HepG2 (cell line): ENCODE measurements around the gene CORO1C. TPM values are rescaled to one million over a fixed set of nuclear protein-coding genes. Genes with fewer than 3 reads are reported as not detected.

Experiments used
- ATF4 ChIP-seq, 2 experiments: fragments of 450-650 bp in 1 of 2; sonication (generic) in 1 of 2; formaldehyde crosslinking; IDR thresholded peaks; 2 replicates each; pipeline versions ENCODE4 v1.5.0 to v1.8.0; 2020 to 2022; ENCODE audit warnings: mild to moderate bottlenecking in 1 of 2, missing genetic modification reagents in 1 of 2
- HOXA3 ChIP-seq: sonication (generic); formaldehyde crosslinking; IDR thresholded peaks from 2 replicates; pipeline ENCODE4 v1.5.0; 2020; ENCODE audit warnings: missing genetic modification reagents
- PHF21A ChIP-seq: sonication (generic); formaldehyde crosslinking; IDR thresholded peaks from 2 replicates; pipeline ENCODE4 v1.5.0; 2020; ENCODE audit warnings: mild to moderate bottlenecking, missing genetic modification reagents
- REST ChIP-seq, 2 experiments: IDR thresholded peaks; 2 replicates each; pipeline ENCODE4 v1.6.1; 2011 to 2012; ENCODE audit warnings: low read length in 2 of 2, borderline replicate concordance in 1 of 2, low read depth in 1 of 2, mild to moderate bottlenecking in 1 of 2, moderate library complexity in 1 of 2
- SNRNP70 ChIP-seq: fragments of 200-400 bp; formaldehyde crosslinking; IDR thresholded peaks from 2 replicates; pipeline ENCODE4 v1.6.1; 2017; ENCODE audit warnings: mild to moderate bottlenecking, low read depth, low read length, moderate library complexity
- STAT5B ChIP-seq: sonication (generic); formaldehyde crosslinking; IDR thresholded peaks from 2 replicates; pipeline ENCODE4 v1.4.0; 2020; ENCODE audit warnings: missing genetic modification reagents
- ZBTB43 ChIP-seq: sonication (generic); formaldehyde crosslinking; conservative IDR thresholded peaks from 2 replicates; pipeline ENCODE4 v1.4.0; 2020; ENCODE audit warnings: missing genetic modification reagents
- ZFP1 ChIP-seq: IDR thresholded peaks from 2 replicates; pipeline ENCODE4 v1.6.1; 2016
- ZNF607 ChIP-seq: sonication (generic); formaldehyde crosslinking; IDR thresholded peaks from 2 replicates; pipeline ENCODE4 v1.5.1; 2020; ENCODE audit warnings: missing genetic modification reagents, mild to moderate bottlenecking, borderline replicate concordance
- polyA plus RNA-seq, 8 experiments: library from polyadenylated mRNA; depleted of rRNA in 3 of 8; stranded (reverse) in 7 of 8; unstranded in 1 of 8; fragments of >200 nt; fragmentation: Illumina TruSeq in 4 of 8; extraction: Trizol in 4 of 8; gene quantifications; 2 replicates each; pipeline versions ENCODE4 v1.2.1 to v1.2.3, GENCODE V29; 2011 to 2016; ENCODE audit warnings: low read depth in 4 of 8, missing spikeins in 1 of 8, mixed read lengths in 1 of 8; ENCODE audit not compliant: insufficient read depth in 1 of 8
- total RNA-seq, 5 experiments: library from RNA; depleted of rRNA; stranded (reverse); fragments of >200 nt; fragmentation: Illumina TruSeq; extraction: Trizol; gene quantifications; 2 replicates each; pipeline ENCODE4 v1.2.3, GENCODE V29; 2016; ENCODE audit warnings: low read depth in 1 of 5
- TF ChIP-seq, protein P1 (sequence below), 2 experiments: sonication (generic) in 1 of 2; formaldehyde crosslinking in 1 of 2; IDR thresholded peaks; 2 replicates each; pipeline versions ENCODE4 v1.4.0 to v1.6.1; 2016 to 2020; ENCODE audit warnings: borderline replicate concordance in 1 of 2, low read depth in 1 of 2, mild to moderate bottlenecking in 1 of 2, missing genetic modification reagents in 1 of 2
- TF ChIP-seq, protein P2 (sequence below): sonication (generic); formaldehyde crosslinking; IDR thresholded peaks from 2 replicates; pipeline ENCODE4 v1.4.0; 2020; ENCODE audit warnings: missing genetic modification reagents, borderline replicate concordance

The CORO1C gene
- total and polyA plus RNA-seq, 2 of the 13 experiments (the other 11 are each of a cell fraction or from before 2014, with no cell fraction given) = 73.7 to 131 TPM

DNA sequence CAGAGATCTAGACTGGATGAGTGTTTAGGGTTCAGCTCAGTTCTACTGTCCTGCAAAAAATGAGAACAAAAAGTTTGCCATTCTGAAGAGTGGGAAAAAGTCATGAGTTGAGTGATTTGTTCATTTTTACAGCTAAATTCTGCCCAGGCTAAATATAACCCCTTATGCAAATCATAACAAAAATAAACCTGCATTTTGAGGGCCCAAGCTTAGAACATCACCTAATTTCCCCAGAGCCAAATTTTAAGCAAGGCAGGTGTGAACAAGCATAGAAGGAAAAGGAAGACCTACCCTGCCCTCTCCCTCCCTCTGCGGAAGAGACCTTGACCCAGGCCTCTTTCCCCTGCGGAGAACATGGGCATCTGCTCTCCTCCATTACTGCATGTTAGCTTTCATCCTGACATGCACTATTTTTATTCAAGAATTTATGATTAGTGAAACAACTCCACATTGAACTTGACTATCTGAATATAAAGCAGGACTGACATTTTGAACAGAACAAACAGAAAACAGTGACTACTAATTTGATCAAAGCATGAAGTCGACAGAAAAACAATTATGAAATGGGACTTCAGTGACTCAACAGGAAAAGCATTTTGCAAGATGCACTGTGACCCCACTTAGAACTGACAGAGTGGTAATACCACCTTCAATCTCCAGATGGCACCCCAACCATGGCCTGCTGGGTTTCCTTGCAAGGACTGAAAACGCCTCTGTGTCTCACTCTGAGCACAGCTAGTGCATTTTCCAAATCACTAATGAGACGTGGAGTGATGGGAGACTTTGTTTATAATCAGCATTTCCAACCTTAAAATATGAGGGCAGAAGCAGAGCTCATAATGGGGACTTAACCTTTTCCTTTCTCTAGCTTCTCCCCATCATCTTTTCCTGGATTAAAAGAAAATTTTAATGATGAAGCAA lies 66.7 kb downstream of the CORO1C start (continued):
- TF ChIP-seq REST (IDR thresholded peaks at IDR 0.05; ENCODE audit: borderline replicate concordance in 1 of 2, low read depth in 1 of 2, low read length in 2 of 2) (no peak), HOXA3 (CRISPR knock-in tag) (peak; percentile 44; the same call in 1 of the 2 replicates), ZNF607 (0 out of 2 replicates have a peak, but pooled peaks have one; percentile 24), ZFP1 (0 out of 2 replicates have a peak, but pooled peaks have one; percentile 37), ATF4 (CRISPR knock-in tag; IDR thresholded peaks at IDR 0.05) (peak in 1 of 2 experiments; percentile 58; a peak in 1 of 4 replicates), SNRNP70 (no peak), ZBTB43 (CRISPR knock-in tag) (0 out of 2 replicates have a peak, but pooled peaks have one; percentile 31), STAT5B (CRISPR knock-in tag) (no peak), PHF21A (CRISPR knock-in tag) (peak; percentile 54)
- TF ChIP-seq, protein P1, sequence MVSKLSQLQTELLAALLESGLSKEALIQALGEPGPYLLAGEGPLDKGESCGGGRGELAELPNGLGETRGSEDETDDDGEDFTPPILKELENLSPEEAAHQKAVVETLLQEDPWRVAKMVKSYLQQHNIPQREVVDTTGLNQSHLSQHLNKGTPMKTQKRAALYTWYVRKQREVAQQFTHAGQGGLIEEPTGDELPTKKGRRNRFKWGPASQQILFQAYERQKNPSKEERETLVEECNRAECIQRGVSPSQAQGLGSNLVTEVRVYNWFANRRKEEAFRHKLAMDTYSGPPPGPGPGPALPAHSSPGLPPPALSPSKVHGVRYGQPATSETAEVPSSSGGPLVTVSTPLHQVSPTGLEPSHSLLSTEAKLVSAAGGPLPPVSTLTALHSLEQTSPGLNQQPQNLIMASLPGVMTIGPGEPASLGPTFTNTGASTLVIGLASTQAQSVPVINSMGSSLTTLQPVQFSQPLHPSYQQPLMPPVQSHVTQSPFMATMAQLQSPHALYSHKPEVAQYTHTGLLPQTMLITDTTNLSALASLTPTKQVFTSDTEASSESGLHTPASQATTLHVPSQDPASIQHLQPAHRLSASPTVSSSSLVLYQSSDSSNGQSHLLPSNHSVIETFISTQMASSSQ (IDR thresholded peaks at IDR 0.05; ENCODE audit: low read depth) = 0 out of 2 replicates have a peak, but pooled peaks have one; percentile 33
- TF ChIP-seq, protein P1 (CRISPR knock-in tag; IDR thresholded peaks at IDR 0.05; ENCODE audit: borderline replicate concordance) = no peak
- TF ChIP-seq, protein P2, sequence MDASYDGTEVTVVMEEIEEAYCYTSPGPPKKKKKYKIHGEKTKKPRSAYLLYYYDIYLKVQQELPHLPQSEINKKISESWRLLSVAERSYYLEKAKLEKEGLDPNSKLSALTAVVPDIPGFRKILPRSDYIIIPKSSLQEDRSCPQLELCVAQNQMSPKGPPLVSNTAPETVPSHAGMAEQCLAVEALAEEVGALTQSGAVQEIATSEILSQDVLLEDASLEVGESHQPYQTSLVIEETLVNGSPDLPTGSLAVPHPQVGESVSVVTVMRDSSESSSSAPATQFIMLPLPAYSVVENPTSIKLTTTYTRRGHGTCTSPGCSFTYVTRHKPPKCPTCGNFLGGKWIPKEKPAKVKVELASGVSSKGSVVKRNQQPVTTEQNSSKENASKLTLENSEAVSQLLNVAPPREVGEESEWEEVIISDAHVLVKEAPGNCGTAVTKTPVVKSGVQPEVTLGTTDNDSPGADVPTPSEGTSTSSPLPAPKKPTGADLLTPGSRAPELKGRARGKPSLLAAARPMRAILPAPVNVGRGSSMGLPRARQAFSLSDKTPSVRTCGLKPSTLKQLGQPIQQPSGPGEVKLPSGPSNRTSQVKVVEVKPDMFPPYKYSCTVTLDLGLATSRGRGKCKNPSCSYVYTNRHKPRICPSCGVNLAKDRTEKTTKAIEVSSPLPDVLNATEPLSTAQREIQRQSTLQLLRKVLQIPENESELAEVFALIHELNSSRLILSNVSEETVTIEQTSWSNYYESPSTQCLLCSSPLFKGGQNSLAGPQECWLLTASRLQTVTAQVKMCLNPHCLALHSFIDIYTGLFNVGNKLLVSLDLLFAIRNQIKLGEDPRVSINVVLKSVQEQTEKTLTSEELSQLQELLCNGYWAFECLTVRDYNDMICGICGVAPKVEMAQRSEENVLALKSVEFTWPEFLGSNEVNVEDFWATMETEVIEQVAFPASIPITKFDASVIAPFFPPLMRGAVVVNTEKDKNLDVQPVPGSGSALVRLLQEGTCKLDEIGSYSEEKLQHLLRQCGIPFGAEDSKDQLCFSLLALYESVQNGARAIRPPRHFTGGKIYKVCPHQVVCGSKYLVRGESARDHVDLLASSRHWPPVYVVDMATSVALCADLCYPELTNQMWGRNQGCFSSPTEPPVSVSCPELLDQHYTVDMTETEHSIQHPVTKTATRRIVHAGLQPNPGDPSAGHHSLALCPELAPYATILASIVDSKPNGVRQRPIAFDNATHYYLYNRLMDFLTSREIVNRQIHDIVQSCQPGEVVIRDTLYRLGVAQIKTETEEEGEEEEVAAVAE (CRISPR knock-in tag) = peak; percentile 48; the same call in 1 of the 2 replicates
